MCF 10A (cell line): ENCODE measurements around the gene UGT8. TPM values are rescaled to one million over a fixed set of nuclear protein-coding genes. Genes with fewer than 3 reads are reported as not detected.
"Not testable (repeated sequence)": the region's sequence is repeated elsewhere in the genome, so short reads cannot be mapped to it uniquely, and the experiment has no call there.

Experiments used
- BruUV-seq: library from RNA; stranded (reverse); fragments of 400-500 nt; replicated peaks from 2 replicates; lab custom pipeline; 2021; lab: Mats Ljungman, UMichigan
- CTCF ChIA-PET: fragments of 300-600 bp; sonication (Branson Sonifier 250); formaldehyde crosslinking; extraction: SDS; loops from one replicate; lab custom pipeline; 2021; ENCODE audit warnings: antibody characterized with exemption, inconsistent platforms; lab: Yijun Ruan, JAX
- POLR2A ChIA-PET: fragments of 300-600, 350-650 bp; sonication (Branson Sonifier 250); formaldehyde crosslinking; extraction: SDS; loops from one replicate; lab custom pipeline; 2020; ENCODE audit warnings: antibody characterized with exemption, inconsistent platforms; lab: Yijun Ruan, JAX
- DNase-seq: peaks from one replicate; pipeline ENCODE4 v3.0.0-alpha.2; 2018; ENCODE audit not compliant: unreplicated experiment
- H3K27ac Mint-ChIP-seq: one replicate; pipeline ENCODE4 v1.8.0; 2022; ENCODE audit warnings: mild to moderate bottlenecking, low read depth, mixed read lengths; ENCODE audit not compliant: unreplicated experiment
- H3K27me3 Mint-ChIP-seq: one replicate; pipeline ENCODE4 v1.8.0; 2022; ENCODE audit warnings: mixed read lengths; ENCODE audit not compliant: insufficient read depth, unreplicated experiment
- H3K36me3 Mint-ChIP-seq: one replicate; pipeline ENCODE4 v1.8.0; 2022; ENCODE audit warnings: mild to moderate bottlenecking, moderate library complexity, mixed read lengths; ENCODE audit not compliant: insufficient read depth, unreplicated experiment
- H3K4me1 Mint-ChIP-seq: one replicate; pipeline ENCODE4 v1.8.0; 2022; ENCODE audit warnings: mixed read lengths; ENCODE audit not compliant: insufficient read depth, unreplicated experiment
- H3K4me3 Mint-ChIP-seq: one replicate; pipeline ENCODE4 v1.8.0; 2022; ENCODE audit warnings: mild to moderate bottlenecking, moderate library complexity, mixed read lengths; ENCODE audit not compliant: unreplicated experiment
- H3K9me3 Mint-ChIP-seq: one replicate; pipeline ENCODE4 v1.8.0; 2022; ENCODE audit warnings: mixed read lengths; ENCODE audit not compliant: unreplicated experiment
- intact Hi-C: fragments of 100-400 bp; cut with micrococcal nuclease; formaldehyde crosslinking; loops from 2 replicates; pipeline ENCODE4 v1.14.1; 2022
- total RNA-seq: library from RNA; stranded (reverse); gene quantifications from 2 replicates; pipeline ENCODE4 v1.2.3, GENCODE V29; 2022
- TF ChIP-seq, protein P1 (sequence below): fragments of 200-600 bp; IDR thresholded peaks from one replicate; pipeline ENCODE4 v1.8.0; 2022; ENCODE audit warnings: antibody characterized with exemption, mild to moderate bottlenecking; ENCODE audit not compliant: unreplicated experiment

The UGT8 gene
- total RNA-seq, 1 experiment from 2014 or later = 2.6 TPM

DNA sequence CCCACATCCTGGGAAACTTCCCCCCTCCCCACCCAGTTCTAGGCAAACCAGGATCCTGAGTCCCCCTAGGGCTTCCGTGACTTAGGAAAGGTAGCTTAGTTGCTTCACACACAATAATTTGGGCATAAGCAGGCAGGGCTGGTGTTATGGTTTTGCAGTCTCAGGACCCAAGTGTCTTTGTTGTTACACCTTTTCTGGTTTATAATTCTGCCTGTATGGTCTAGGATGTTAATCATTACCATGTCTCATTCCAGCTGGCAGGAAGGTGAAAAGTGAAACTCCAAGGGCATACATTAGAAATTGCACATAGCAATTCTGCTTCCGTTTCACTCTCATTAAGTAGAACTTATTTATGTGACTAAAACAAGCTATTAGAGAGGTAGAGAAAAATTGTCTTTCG lies 16.8 kb downstream of the UGT8 start:
- Mint-ChIP-seq H3K27ac (no peak overlapping the region), H3K9me3 (no peaks in the 10 kb centered on the region)

DNA sequence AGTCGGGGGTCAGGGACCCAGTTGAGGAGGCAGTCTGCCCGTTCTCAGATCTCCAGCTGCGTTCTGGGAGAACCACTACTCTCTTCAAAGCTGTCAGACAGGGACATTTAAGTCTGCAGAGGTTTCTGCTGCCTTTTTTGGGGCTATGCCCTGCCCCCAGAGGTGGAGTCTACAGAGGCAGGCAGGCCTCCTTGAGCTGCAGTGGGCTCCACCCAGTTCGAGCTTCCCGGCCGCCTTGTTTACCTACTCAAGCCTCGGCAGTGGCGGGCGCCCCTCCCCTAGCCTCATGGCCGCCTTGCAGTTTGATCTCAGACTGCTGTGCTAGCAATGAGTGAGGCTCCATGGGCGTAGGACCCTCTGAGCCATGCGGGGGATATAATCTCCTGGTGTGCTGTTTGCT lies 17.4 kb downstream of the UGT8 start:
- DNase-seq, intact Hi-C loops, BruUV-seq, H3K27ac Mint-ChIP-seq, H3K4me3 Mint-ChIP-seq, H3K36me3 Mint-ChIP-seq, H3K4me1 Mint-ChIP-seq, H3K9me3 Mint-ChIP-seq, H3K27me3 Mint-ChIP-seq: not testable (repeated sequence)
- POLR2A ChIA-PET = interaction anchor here (1.1 to 2.7 kb wide), 4 partner anchors 10 to 35 kb away, joined by 3 to 16 read pairs (median 5); partner anchors contain the start of gene UGT8
- CTCF ChIA-PET = interaction anchor here (1.7 to 3.0 kb wide), 2 partner anchors 16 to 228 kb away, joined by 5 to 9 read pairs; no protein-coding TSS in a partner anchor

More for the DNA sequence above, 16.8 kb downstream of the UGT8 start:
- H3K27me3 Mint-ChIP-seq = no peaks in the 10 kb centered on the region
- POLR2A ChIA-PET = interaction anchor here (1.1 to 2.7 kb wide), 8 partner anchors 9 to 856 kb away, joined by 3 to 16 read pairs (median 4); partner anchors contain the start of gene UGT8
- H3K36me3 Mint-ChIP-seq = no peaks in the 10 kb centered on the region
- CTCF ChIA-PET = interaction anchor here (1.1 to 3.0 kb wide), 3 partner anchors 16 to 44 kb away, joined by 3 to 9 read pairs (median 6); no protein-coding TSS in a partner anchor
- no TSS peak for BruUV-seq
- no peak for DNase-seq
- TF ChIP-seq, protein P1, sequence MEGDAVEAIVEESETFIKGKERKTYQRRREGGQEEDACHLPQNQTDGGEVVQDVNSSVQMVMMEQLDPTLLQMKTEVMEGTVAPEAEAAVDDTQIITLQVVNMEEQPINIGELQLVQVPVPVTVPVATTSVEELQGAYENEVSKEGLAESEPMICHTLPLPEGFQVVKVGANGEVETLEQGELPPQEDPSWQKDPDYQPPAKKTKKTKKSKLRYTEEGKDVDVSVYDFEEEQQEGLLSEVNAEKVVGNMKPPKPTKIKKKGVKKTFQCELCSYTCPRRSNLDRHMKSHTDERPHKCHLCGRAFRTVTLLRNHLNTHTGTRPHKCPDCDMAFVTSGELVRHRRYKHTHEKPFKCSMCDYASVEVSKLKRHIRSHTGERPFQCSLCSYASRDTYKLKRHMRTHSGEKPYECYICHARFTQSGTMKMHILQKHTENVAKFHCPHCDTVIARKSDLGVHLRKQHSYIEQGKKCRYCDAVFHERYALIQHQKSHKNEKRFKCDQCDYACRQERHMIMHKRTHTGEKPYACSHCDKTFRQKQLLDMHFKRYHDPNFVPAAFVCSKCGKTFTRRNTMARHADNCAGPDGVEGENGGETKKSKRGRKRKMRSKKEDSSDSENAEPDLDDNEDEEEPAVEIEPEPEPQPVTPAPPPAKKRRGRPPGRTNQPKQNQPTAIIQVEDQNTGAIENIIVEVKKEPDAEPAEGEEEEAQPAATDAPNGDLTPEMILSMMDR = no peak
- no peaks in the 10 kb centered on the region for H3K4me1 Mint-ChIP-seq
- no peak overlapping the region for H3K4me3 Mint-ChIP-seq
- intact Hi-C loops = no loop called here

DNA sequence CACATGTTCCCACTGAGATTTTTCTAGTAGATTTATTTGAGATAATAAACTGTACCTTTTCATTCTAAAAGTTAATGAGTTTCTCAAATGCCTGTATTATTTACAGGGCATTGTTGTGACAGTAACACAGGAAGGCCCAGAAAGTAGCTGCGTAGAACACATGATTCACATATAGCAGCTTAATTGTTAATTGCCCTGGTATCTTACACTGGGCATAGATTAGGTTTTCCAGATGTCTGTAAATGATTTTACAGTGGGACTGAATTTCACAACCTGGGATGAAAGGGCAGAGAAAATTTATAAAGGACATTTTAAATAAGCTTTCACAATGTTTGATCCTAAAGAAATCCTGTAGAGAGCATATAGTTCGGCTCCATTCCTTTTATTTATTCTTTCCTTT lies 27.6 kb downstream of the UGT8 start:
- no peak overlapping the region for H3K4me3 Mint-ChIP-seq
- peaks cover 18% of the 10 kb centered on the region for H3K27me3 Mint-ChIP-seq
- intact Hi-C loops = no loop called here
- DNase-seq = no peak
- ChIA-PET POLR2A (no interaction called here), CTCF (interaction anchor here (0.8 to 1.0 kb wide), 2 partner anchors 12 to 33 kb away, joined by 3 read pairs; no protein-coding TSS in a partner anchor)
- H3K36me3 Mint-ChIP-seq = no peaks in the 10 kb centered on the region
- H3K9me3 Mint-ChIP-seq = no peaks in the 10 kb centered on the region
- TF ChIP-seq, protein P1 = no peak
- no TSS peak for BruUV-seq
- no peaks in the 10 kb centered on the region for H3K4me1 Mint-ChIP-seq
- no peak overlapping the region for H3K27ac Mint-ChIP-seq

DNA sequence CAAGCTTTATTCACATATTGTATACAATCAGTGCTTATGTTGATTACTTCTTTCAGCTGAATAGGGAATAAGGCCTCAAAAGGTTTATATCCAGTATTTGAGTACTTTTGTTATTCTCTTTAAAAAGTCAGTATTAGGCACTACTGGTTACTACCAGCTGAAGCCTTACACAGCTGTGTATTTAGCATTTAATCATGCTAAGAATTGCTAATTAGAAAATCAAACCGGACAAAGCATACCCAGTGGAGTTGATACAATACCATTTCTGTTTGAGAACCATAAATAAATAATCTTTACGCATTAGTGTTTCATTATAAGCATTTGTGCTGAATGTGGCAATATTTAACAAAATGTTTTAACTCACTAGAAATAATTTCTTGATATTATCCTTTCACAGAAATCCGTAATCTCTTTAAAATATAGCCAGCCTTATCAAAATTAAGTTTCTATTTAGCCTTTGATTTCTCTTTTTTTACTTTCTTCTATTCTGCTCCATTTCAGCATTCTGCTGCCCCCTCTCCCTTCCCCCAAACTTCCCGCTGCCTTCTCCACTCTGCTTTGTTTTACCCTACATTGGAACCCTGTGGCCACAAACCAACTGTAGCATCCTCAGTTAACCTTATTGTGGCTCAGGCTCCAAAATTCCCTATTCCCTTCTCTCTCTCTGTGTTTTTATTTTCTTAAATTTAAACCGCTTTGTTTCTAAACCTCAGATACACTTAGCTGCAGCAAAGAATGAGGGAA lies 37.8 kb downstream of the UGT8 start:
- POLR2A ChIA-PET = interaction anchor here (0.6 to 0.7 kb wide), 4 partner anchors 12 to 1542 kb away, joined by 3 to 4 read pairs (median 3); no protein-coding TSS in a partner anchor
- H3K27me3 Mint-ChIP-seq = no peaks in the 10 kb centered on the region
- no peak for DNase-seq
- TF ChIP-seq, protein P1 = no peak
- intact Hi-C loops = no loop called here
- CTCF ChIA-PET = interaction anchor here (1.4 kb wide), 1 partner anchor 37 kb away, joined by 3 read pairs; no protein-coding TSS in a partner anchor
- H3K4me3 Mint-ChIP-seq = no peak overlapping the region
- H3K9me3 Mint-ChIP-seq = no peaks in the 10 kb centered on the region
- H3K4me1 Mint-ChIP-seq = no peaks in the 10 kb centered on the region
- BruUV-seq = no TSS peak
- no peaks in the 10 kb centered on the region for H3K36me3 Mint-ChIP-seq
- H3K27ac Mint-ChIP-seq = no peak overlapping the region
